GM19463 (cell line): ENCODE data around the gene KRTAP4-4.
"Not testable (repeated sequence)": the region's sequence is repeated elsewhere in the genome, so short reads cannot be mapped to it uniquely, and the experiment has no call there.

Experiments used
- ATAC-seq: cut with Tn5 transposase; IDR thresholded peaks from one replicate; pipeline ENCODE4 v1.9.1; 2021; ENCODE audit warnings: mild to moderate bottlenecking, moderate library complexity; ENCODE audit not compliant: unreplicated experiment

Gene KRTAP4-4

GRCh38 chr17:41148971-41149651 is 11.4 kb downstream of the KRTAP4-4 start:
- not testable (repeated sequence) for ATAC-seq

- no peak for ATAC-seq
Observed at GRCh38 chr17:41147531-41148204, 12.9 kb downstream of the KRTAP4-4 start.

GRCh38 chr17:41145261-41145660 is 15.3 kb downstream of the KRTAP4-4 start:
- ATAC-seq: no peak

GRCh38 chr17:41144846-41145245 is 15.7 kb downstream of the KRTAP4-4 start:
- no peak for ATAC-seq

GRCh38 chr17:41141361-41141760 is 19.2 kb downstream of the KRTAP4-4 start:
- no peak for ATAC-seq

- no peak for ATAC-seq
Observed at GRCh38 chr17:41140360-41141131, 20.0 kb downstream of the KRTAP4-4 start, which contains the start of gene KRTAP4-6. TSS of gene KRTAP4-6 (minus strand) at chr17:41140544. CDS start at chr17:41140487, 57 bp downstream.

- not testable (repeated sequence) for ATAC-seq
Observed at GRCh38 chr17:41139865-41140264, 20.7 kb downstream of the KRTAP4-4 start.

- no peak for ATAC-seq
Observed at GRCh38 chr17:41133880-41134735, 26.4 kb downstream of the KRTAP4-4 start.

GRCh38 chr17:41131979-41132378 is 28.6 kb downstream of the KRTAP4-4 start:
- ATAC-seq: no peak

- ATAC-seq: no peak
Observed at GRCh38 chr17:41127371-41127770, 33.2 kb downstream of the KRTAP4-4 start.

GRCh38 chr17:41126412-41126811 is 34.1 kb downstream of the KRTAP4-4 start:
- ATAC-seq: no peak

- ATAC-seq: no peak
Observed at GRCh38 chr17:41125064-41125463, 35.5 kb downstream of the KRTAP4-4 start.

- ATAC-seq: not testable (repeated sequence)
Observed at GRCh38 chr17:41123991-41124371, 36.6 kb downstream of the KRTAP4-4 start, which contains the start of gene KRTAP4-12. TSS of gene KRTAP4-12 (minus strand) at chr17:41124182. CDS start at chr17:41124122, 60 bp downstream.

GRCh38 chr17:41123292-41123990 is 37.1 kb downstream of the KRTAP4-4 start:
- not testable (repeated sequence) for ATAC-seq

- ATAC-seq: no peak
Observed at GRCh38 chr17:41121742-41122141, 38.8 kb downstream of the KRTAP4-4 start.

GRCh38 chr17:41119696-41120690 is 40.6 kb downstream of the KRTAP4-4 start:
- not testable (repeated sequence) for ATAC-seq

- ATAC-seq: no peak
Observed at GRCh38 chr17:41118721-41119120, 41.8 kb downstream of the KRTAP4-4 start.

- not testable (repeated sequence) for ATAC-seq
Observed at GRCh38 chr17:41117846-41118386, 42.6 kb downstream of the KRTAP4-4 start, which contains the start of gene KRTAP4-11. TSS of gene KRTAP4-11 (minus strand) at chr17:41118373. CDS start at chr17:41118315, 58 bp downstream.
